Measurements from ENCODE around the gene PLEKHJ1. TPM values are rescaled to one million over a fixed set of nuclear protein-coding genes. Genes with fewer than 3 reads are reported as not detected.

Gene PLEKHJ1
- total RNA-seq, 4 donors from 2014 or later, result 21.0 to 78.2 (median 47.3) TPM

DNA sequence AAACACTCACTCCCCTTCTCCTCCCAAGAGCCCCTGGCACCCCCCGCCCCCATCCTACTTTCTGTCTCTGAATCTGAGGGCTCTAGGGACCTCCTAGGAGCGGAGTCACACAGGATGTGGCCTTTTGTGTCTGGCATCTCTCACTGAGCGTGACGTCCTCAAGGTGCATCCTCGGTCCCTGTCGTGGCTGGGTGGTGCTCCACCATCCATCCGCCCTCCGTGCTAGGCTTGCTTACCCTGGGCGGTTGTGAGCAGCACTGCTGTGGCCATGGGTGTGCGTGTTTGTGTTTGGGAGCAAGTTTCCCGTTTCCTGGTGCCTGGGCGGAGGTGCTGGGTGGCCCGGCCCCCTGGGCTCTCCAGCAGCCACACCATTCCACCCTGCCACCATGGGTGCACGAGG lies 12.2 kb downstream of the PLEKHJ1 start:
- TF ChIP-seq, protein P1, sequence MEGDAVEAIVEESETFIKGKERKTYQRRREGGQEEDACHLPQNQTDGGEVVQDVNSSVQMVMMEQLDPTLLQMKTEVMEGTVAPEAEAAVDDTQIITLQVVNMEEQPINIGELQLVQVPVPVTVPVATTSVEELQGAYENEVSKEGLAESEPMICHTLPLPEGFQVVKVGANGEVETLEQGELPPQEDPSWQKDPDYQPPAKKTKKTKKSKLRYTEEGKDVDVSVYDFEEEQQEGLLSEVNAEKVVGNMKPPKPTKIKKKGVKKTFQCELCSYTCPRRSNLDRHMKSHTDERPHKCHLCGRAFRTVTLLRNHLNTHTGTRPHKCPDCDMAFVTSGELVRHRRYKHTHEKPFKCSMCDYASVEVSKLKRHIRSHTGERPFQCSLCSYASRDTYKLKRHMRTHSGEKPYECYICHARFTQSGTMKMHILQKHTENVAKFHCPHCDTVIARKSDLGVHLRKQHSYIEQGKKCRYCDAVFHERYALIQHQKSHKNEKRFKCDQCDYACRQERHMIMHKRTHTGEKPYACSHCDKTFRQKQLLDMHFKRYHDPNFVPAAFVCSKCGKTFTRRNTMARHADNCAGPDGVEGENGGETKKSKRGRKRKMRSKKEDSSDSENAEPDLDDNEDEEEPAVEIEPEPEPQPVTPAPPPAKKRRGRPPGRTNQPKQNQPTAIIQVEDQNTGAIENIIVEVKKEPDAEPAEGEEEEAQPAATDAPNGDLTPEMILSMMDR (IDR thresholded peaks at IDR 0.05; ENCODE audit: low read depth), result no peak

DNA sequence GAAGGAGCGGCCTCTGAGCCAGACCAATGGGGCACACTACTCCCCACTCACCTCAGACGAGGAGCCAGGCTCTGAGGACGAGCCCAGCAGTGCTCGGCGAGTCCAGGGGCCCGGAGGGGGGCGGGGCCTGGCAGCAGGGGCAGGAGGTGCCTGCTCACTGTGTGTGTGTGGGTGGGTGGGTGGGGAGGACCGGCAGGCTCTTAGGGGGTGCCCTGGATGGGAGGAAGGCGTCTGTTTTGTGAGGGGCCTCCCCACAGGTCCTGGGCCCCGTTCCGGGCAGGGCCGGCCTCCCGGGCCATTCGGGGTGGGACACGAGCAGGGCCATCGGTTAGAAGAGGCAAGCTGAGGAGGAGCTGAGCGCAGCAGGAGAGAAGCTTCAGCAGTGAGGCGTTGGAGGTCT lies 12.7 kb downstream of the PLEKHJ1 start:
- TF ChIP-seq, protein P1 (IDR thresholded peaks at IDR 0.05; ENCODE audit: low read depth), result no peak

DNA sequence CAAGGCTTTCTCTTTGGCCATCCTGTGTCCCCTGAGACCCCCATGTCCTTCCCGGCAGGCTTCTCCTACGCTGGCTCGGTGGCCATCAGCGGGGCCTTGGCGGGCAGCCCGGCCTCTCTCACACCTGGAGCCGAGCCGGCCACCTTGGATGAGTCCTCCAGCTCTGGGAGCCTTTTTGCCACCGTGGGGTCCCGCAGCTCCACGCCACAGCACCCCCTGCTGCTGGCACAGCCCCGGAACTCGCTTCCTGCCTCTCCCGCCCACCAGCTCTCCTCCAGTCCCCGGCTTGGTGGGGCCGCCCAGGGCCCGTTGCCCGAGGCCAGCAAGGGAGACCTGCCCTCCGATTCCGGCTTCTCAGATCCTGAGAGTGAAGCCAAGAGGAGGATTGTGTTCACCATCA lies 14.2 kb downstream of the PLEKHJ1 start:
- TF ChIP-seq, protein P1 (IDR thresholded peaks at IDR 0.05; ENCODE audit: low read depth), result no peak

DNA sequence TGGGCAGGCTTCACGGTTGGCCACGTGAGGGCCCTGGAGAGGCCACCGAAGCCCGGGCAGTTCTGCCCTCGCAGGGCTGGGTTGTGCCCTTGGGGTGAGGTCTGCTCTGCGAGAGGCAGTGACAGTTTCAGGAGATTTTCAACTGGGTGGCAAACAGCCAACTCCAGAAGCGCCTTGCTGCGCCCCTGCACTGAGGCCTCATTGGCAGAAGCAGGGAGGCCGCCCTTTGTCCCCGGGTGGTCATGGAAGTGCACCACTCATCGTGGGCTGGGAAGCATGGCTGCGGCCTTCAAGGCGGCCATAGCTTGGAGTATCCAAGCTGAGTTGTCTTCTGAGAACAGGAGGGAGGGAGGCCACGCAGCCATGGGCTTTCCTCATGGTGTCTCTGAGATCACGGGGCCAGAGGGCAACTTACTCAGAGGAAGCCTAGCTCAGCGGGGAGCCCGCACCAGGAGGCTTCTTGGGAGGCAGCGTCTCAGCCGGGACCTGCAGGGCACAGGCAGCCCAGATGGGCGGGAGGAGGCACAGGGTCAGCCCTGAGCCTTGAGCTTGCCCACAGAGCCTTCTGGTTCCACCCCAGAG lies 14.8 kb downstream of the PLEKHJ1 start:
- TF ChIP-seq, protein P1 (IDR thresholded peaks at IDR 0.05; ENCODE audit: low read depth), result no peak

DNA sequence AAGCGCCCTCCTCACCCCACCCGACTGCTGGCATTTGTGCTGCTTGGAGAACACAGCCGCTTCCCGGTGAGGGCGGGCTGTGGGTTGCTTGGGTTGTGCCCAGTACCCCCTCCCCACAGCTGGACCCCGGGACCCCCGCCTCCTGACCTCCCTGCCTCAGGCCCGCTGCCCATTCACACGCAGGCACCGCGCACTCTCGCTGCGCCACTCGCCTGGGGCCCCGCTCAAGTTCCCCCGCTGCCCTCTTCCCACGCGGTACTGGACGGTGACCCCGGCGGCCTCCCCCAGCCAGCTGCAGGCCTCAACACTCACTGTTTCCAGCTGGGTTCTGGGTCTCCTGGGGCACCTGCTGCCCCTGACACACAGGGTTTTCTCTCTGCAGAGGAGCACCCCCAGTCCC lies 16.4 kb downstream of the PLEKHJ1 start:
- TF ChIP-seq, protein P1 (IDR thresholded peaks at IDR 0.05; ENCODE audit: low read depth), result no peak

DNA sequence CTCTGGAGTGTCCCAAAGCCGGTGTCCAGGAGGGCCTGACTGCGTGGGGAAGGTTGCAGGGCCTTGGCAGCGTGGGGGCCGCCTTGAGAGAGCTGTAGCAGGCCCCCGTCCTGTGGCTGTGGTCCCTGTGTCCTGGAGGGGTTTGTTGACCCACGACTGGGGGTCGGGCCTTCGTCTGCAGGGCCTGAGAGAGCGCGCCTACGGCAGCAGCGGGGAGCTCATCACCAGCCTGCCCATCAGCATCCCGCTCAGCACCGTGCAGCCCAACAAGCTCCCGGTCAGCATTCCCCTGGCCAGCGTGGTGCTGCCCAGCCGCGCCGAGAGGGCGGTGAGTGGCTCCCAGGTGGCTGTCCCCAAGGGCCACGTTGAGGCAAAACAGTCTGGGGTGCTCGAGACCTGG lies 18.5 kb downstream of the PLEKHJ1 start:
- TF ChIP-seq, protein P1 (IDR thresholded peaks at IDR 0.05; ENCODE audit: low read depth), result no peak

DNA sequence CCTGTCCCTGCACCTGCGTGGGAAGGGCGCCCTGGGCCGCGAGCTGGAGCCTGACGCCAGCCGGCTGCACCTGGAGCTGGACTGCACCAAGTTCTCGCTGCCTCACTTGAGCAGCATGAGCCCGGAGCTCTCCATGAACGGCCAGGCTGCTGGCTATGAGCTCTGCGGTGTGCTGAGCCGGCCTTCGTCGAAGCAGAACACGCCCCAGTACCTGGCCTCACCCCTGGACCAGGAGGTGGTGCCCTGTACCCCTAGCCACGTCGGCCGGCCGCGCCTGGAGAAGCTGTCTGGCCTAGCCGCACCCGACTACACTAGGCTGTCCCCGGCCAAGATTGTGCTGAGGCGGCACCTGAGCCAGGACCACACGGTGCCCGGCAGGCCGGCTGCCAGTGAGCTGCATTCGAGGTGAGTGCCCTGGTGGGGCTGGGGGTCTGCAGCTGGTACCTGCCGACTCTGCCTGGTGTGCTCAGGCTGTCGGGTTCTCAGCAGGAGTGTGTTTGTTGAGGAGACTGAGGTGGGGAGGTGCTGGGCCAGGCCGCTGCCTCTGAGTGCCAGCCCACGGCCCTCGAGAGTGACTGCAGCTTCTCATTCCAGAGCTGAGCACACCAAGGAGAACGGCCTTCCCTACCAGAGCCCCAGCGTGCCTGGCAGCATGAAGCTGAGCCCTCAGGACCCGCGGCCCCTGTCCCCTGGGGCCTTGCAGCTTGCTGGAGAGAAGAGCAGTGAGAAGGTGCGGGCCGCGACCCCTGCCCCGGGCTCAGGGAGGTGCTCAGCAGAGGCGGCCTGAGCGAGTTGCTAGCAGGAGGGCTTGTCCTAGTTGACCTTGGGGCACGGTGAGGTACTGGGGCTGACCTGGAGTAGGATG lies 19.5 kb downstream of the PLEKHJ1 start:
- TF ChIP-seq, protein P1 (IDR thresholded peaks at IDR 0.05; ENCODE audit: low read depth), result no peak
